SU-DHL-6 (cell line): Measurements from ENCODE around the gene REXO1.
A peak's percentile ranks its signal among the peaks of the same experiment; 100 is the strongest.
"Not testable (repeated sequence)": the region's sequence is repeated elsewhere in the genome, so short reads cannot be mapped to it uniquely, and the experiment has no call there.

Source experiments
- H2AFZ ChIP-seq: fragments of 200-600 bp; sonication (generic); 2 replicates; pipeline ENCODE4 v1.6.1; 2014; ENCODE audit warnings: low read depth, mild to moderate bottlenecking, moderate library complexity, mixed read lengths, antibody characterized with exemption, low read length; ENCODE audit not compliant: severe bottlenecking
- H3F3A ChIP-seq: fragments of 200-600 bp; shearing (Covaris generic); 2 replicates; pipeline ENCODE4 v1.6.0; 2016; ENCODE audit warnings: antibody characterized with exemption, mild to moderate bottlenecking; ENCODE audit not compliant: insufficient read depth
- H3K27ac ChIP-seq: fragments of 200-600 bp; sonication (generic); 2 replicates; pipeline ENCODE4 v1.5.1; 2016; ENCODE audit warnings: low read depth, mild to moderate bottlenecking, low read length, moderate library complexity, mixed read lengths
- H3K27me3 ChIP-seq: fragments of 200-600 bp; sonication (generic), shearing (Covaris generic); 2 replicates; pipeline ENCODE4 v1.6.0; 2014; ENCODE audit warnings: mild to moderate bottlenecking, low read length
- H3K36me3 ChIP-seq: fragments of 200-600 bp; sonication (generic); 2 replicates; pipeline ENCODE4 v1.6.1; 2014; ENCODE audit warnings: mild to moderate bottlenecking, low read length, mixed read lengths
- H3K4me2 ChIP-seq: fragments of 300-600, 200-600 bp; shearing (Covaris generic), sonication (generic); 2 replicates; pipeline ENCODE4 v1.6.0; 2014; ENCODE audit warnings: low read length, low read depth, mild to moderate bottlenecking; ENCODE audit not compliant: poor library complexity, severe bottlenecking
- H3K4me3 ChIP-seq: fragments of 200-600 bp; sonication (generic); 2 replicates; pipeline ENCODE4 v1.5.1; 2014; ENCODE audit warnings: antibody characterized with exemption, low read length, mild to moderate bottlenecking, mixed read lengths; ENCODE audit not compliant: insufficient read depth, poor library complexity, severe bottlenecking
- H3K79me2 ChIP-seq: fragments of 200-600 bp; sonication (generic); 2 replicates; pipeline ENCODE4 v1.6.1; 2014; ENCODE audit warnings: mild to moderate bottlenecking, low read length, moderate library complexity; ENCODE audit not compliant: insufficient read depth
- H3K9ac ChIP-seq: fragments of 200-600 bp; sonication (generic); 2 replicates; pipeline ENCODE4 v1.7.0; 2014; ENCODE audit warnings: mild to moderate bottlenecking, low read length
- H3K9me2 ChIP-seq: fragments of 200-600 bp; sonication (generic); replicated peaks from 2 replicates; pipeline ENCODE4 v1.6.1; 2014; ENCODE audit warnings: low read length; ENCODE audit not compliant: insufficient read depth
- H3K9me3 ChIP-seq: fragments of 200-600 bp; sonication (generic); 2 replicates; pipeline ENCODE4 v1.6.1; 2014; ENCODE audit warnings: low read length, mixed read lengths; ENCODE audit not compliant: insufficient read depth
- H4K20me1 ChIP-seq: fragments of 200-600 bp; sonication (generic); 2 replicates; pipeline ENCODE4 v1.6.1; 2014; ENCODE audit warnings: low read depth, mild to moderate bottlenecking, antibody characterized with exemption, low read length, moderate library complexity, mixed read lengths
- EZH2phosphoT487 ChIP-seq: fragments of 200-600 bp; sonication (generic), shearing (Covaris generic); conservative IDR thresholded peaks from 2 replicates; pipeline ENCODE4 v1.6.1; 2018; ENCODE audit warnings: mild to moderate bottlenecking, antibody characterized with exemption, low read length, moderate library complexity, mixed read lengths
- TF ChIP-seq, protein P1 (sequence below): fragments of 200-600 bp; sonication (generic); IDR thresholded peaks from one replicate; pipeline ENCODE4 v1.5.1; 2017; ENCODE audit warnings: antibody characterized with exemption, mild to moderate bottlenecking, low read length, moderate library complexity; ENCODE audit not compliant: insufficient read depth, poor library complexity, severe bottlenecking

Gene REXO1

DNA sequence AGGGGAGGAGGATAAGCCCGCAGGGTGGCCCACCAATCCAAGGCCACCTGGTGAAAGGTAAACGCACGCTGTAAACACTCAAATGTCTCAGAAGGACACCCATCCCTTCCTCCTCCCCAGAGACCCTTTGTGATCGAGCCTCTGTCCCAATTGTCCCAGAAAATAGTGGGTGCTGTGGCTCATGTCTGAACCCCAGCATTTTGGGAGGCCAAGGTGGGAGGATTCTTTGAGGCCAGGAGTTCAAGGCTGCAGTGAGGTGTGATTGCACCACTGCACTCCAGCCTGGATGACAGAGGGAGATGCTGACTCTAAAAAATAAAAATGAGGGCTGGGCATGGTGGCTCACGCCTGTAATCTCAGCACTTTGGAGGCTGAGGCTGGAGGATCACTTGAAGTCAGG is 40.1 kb upstream of the REXO1 start:
- TF ChIP-seq, protein P1, sequence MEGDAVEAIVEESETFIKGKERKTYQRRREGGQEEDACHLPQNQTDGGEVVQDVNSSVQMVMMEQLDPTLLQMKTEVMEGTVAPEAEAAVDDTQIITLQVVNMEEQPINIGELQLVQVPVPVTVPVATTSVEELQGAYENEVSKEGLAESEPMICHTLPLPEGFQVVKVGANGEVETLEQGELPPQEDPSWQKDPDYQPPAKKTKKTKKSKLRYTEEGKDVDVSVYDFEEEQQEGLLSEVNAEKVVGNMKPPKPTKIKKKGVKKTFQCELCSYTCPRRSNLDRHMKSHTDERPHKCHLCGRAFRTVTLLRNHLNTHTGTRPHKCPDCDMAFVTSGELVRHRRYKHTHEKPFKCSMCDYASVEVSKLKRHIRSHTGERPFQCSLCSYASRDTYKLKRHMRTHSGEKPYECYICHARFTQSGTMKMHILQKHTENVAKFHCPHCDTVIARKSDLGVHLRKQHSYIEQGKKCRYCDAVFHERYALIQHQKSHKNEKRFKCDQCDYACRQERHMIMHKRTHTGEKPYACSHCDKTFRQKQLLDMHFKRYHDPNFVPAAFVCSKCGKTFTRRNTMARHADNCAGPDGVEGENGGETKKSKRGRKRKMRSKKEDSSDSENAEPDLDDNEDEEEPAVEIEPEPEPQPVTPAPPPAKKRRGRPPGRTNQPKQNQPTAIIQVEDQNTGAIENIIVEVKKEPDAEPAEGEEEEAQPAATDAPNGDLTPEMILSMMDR, result no peak
- TF ChIP-seq EZH2phosphoT487, result no peak
- peaks cover 6% of the 10 kb centered on the region; the same call in 1 of the 2 replicates for H3F3A ChIP-seq
- no peak overlapping the region; the same call in 1 of the 2 replicates for H3K9ac ChIP-seq
- no peak overlapping the region for H3K27ac ChIP-seq
- no peak overlapping the region for H2AFZ ChIP-seq
- H3K9me3 ChIP-seq, result no peaks in the 10 kb centered on the region
- no peaks in the 10 kb centered on the region for H3K36me3 ChIP-seq
- peaks cover 15% of the 10 kb centered on the region for H3K79me2 ChIP-seq
- peaks cover 7% of the 10 kb centered on the region; the same call in 1 of the 2 replicates for H4K20me1 ChIP-seq
- H3K4me2 ChIP-seq, result no peak overlapping the region
- no peaks in the 10 kb centered on the region for H3K27me3 ChIP-seq
- no peak overlapping the region for H3K4me3 ChIP-seq
- H3K9me2 ChIP-seq, result no peaks in the 10 kb centered on the region

- H3K4me3 ChIP-seq, H4K20me1 ChIP-seq, H3K9me2 ChIP-seq, H3K9me3 ChIP-seq, H3K9ac ChIP-seq, H3K36me3 ChIP-seq, H2AFZ ChIP-seq, H3K27ac ChIP-seq, H3K27me3 ChIP-seq, H3K4me2 ChIP-seq, H3F3A ChIP-seq: not testable (repeated sequence)
- peaks cover 19% of the 10 kb centered on the region for H3K79me2 ChIP-seq
Measured at GRCh38 chr19:1886360-1886759, 38.1 kb upstream of the REXO1 start.

- not testable (repeated sequence) for H3F3A ChIP-seq, H3K36me3 ChIP-seq, H2AFZ ChIP-seq, H3K27me3 ChIP-seq, H4K20me1 ChIP-seq, H3K9me2 ChIP-seq, H3K27ac ChIP-seq, H3K9me3 ChIP-seq
- H3K79me2 ChIP-seq, result peaks cover 19% of the 10 kb centered on the region
- H3K4me2 ChIP-seq, result peak within 1 kb of the TSS; percentile 95
- H3K9ac ChIP-seq, result peak within 1 kb of the TSS; percentile 86
- H3K4me3 ChIP-seq, result peak within 1 kb of the TSS; percentile 87
Measured at GRCh38 chr19:1885398-1886119, 37.3 kb upstream of the REXO1 start, which contains the start of gene ABHD17A. TSS of gene ABHD17A (minus strand) at chr19:1885496. CDS start at chr19:1881566, 3,930 bp downstream.

- peak overlapping the region; percentile 86 for H3K9ac ChIP-seq
- no peak overlapping the region for H2AFZ ChIP-seq
- H3K79me2 ChIP-seq, result peaks cover 19% of the 10 kb centered on the region
- H3K9me2 ChIP-seq, result no peaks in the 10 kb centered on the region
- no peaks in the 10 kb centered on the region for H3K27me3 ChIP-seq
- H3K4me2 ChIP-seq, result peak overlapping the region; percentile 95
- H3K9me3 ChIP-seq, result no peaks in the 10 kb centered on the region
- peaks cover 7% of the 10 kb centered on the region; the same call in 1 of the 2 replicates for H4K20me1 ChIP-seq
- peak overlapping the region; percentile 87 for H3K4me3 ChIP-seq
- no peak for TF ChIP-seq EZH2phosphoT487
- TF ChIP-seq, protein P1, result no peak
- H3F3A ChIP-seq, result peaks cover 6% of the 10 kb centered on the region; the same call in 1 of the 2 replicates
- H3K36me3 ChIP-seq, result no peaks in the 10 kb centered on the region
- H3K27ac ChIP-seq, result no peak overlapping the region
Measured at GRCh38 chr19:1884719-1885334, 36.5 kb upstream of the REXO1 start.
